GM04503 (cell line): Measurements from ENCODE around the gene ERCC4.

Experiments used
- DNase-seq: peaks from one replicate; pipeline ENCODE4 v3.0.0-alpha.2; 2012; ENCODE audit warnings: low read depth

Gene ERCC4

GRCh38 chr16:13994239-13995106, 74.5 kb downstream of the ERCC4 start:
- no peak for DNase-seq

- DNase-seq: no peak
Measured at GRCh38 chr16:13995194-13995593, 75.2 kb downstream of the ERCC4 start.

GRCh38 chr16:13996778-13997288, 76.9 kb downstream of the ERCC4 start:
- no peak for DNase-seq

- no peak for DNase-seq
Measured at GRCh38 chr16:13997526-13997925, 77.6 kb downstream of the ERCC4 start.

GRCh38 chr16:13997933-13998332, 78.0 kb downstream of the ERCC4 start:
- DNase-seq: no peak

- no peak for DNase-seq
Measured at GRCh38 chr16:13999071-13999894, 79.3 kb downstream of the ERCC4 start.

GRCh38 chr16:13999895-14000425, 80.0 kb downstream of the ERCC4 start:
- no peak for DNase-seq

GRCh38 chr16:14001521-14001920, 81.6 kb downstream of the ERCC4 start:
- DNase-seq: no peak
